ENCODE measurements around the gene FOSL1.

DNA sequence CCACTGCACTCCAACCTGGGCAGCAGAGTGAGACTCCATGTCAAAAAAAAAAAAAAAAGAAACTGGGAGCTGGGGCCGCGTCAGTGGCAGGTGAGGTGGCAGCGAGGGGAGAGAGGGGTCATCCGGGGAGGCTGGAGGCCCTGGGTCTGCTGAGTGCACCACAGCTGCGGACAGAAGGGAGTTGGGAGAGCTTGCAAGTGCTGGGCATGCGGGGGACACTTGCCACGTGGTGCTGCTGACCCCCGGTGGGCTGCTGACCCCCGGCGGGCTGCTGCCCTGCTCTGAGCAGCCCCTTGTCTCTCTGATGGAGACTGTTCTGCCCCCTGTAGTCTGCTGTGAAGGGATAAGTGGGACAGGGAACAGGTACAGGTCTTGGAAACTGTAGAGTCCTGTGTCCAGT lies 21.7 kb upstream of the FOSL1 start:
- TF ChIP-seq ZFX (IDR thresholded peaks at IDR 0.05), result no peak
- TF ChIP-seq CTCF (conservative IDR thresholded peaks at IDR 0.05), result no peak

Measured in C4-2B (cell line).